ENCODE data around the gene ZNF575.

ZNF575 gene

GRCh38 chr19:43534816-43535761, 2.1 kb downstream of the ZNF575 start:
- ChIA-PET POLR2A (no interaction called here), CTCF (interaction anchor here (0.9 to 9.2 kb wide), 14 partner anchors 10 to 230 kb away, joined by 3 to 79 read pairs (median 4); partner anchors contain the start of genes IRGQ and ZNF576)
- DNase-seq (ENCODE audit: extremely low spot score) = peak; percentile 39
- TF ChIP-seq CTCF (IDR thresholded peaks at IDR 0.05; ENCODE audit: control extremely low read depth, extremely low read depth, low read depth, missing control alignments) = peak; percentile 62

- DNase-seq (ENCODE audit: extremely low spot score) = no peak
- ChIA-PET POLR2A (no interaction called here), CTCF (interaction anchor here (7.7 to 9.2 kb wide), 2 partner anchors 15 to 56 kb away, joined by 46 to 79 read pairs; partner anchors contain the start of genes IRGQ and ZNF576)
- no peak for TF ChIP-seq CTCF (IDR thresholded peaks at IDR 0.05; ENCODE audit: control extremely low read depth, extremely low read depth, low read depth, missing control alignments)
Observed at GRCh38 chr19:43538922-43539321, 5.9 kb downstream of the ZNF575 start.

- TF ChIP-seq CTCF (IDR thresholded peaks at IDR 0.05; ENCODE audit: control extremely low read depth, extremely low read depth, low read depth, missing control alignments) = no peak
- CTCF ChIA-PET = no interaction called here
- POLR2A ChIA-PET = no interaction called here
- DNase-seq (ENCODE audit: extremely low spot score) = no peak
Observed at GRCh38 chr19:43540381-43540780, 7.4 kb downstream of the ZNF575 start.

GRCh38 chr19:43541920-43542650, 9.1 kb downstream of the ZNF575 start:
- no peak for TF ChIP-seq CTCF (IDR thresholded peaks at IDR 0.05; ENCODE audit: control extremely low read depth, extremely low read depth, low read depth, missing control alignments)
- DNase-seq (ENCODE audit: extremely low spot score) = no peak
- CTCF ChIA-PET = interaction anchor here (1.4 kb wide), 1 partner anchor 95 kb away, joined by 3 read pairs; no protein-coding TSS in a partner anchor
- POLR2A ChIA-PET = no interaction called here

GRCh38 chr19:43544077-43544476, 11.1 kb downstream of the ZNF575 start:
- no peak for TF ChIP-seq CTCF (IDR thresholded peaks at IDR 0.05; ENCODE audit: control extremely low read depth, extremely low read depth, low read depth, missing control alignments)
- DNase-seq (ENCODE audit: extremely low spot score) = no peak
- ChIA-PET CTCF (interaction anchor here (1.0 to 3.9 kb wide), 4 partner anchors 8 to 51 kb away, joined by 3 to 18 read pairs (median 4); no protein-coding TSS in a partner anchor), POLR2A (no interaction called here)

GRCh38 chr19:43545276-43545675, 12.3 kb downstream of the ZNF575 start:
- no peak for TF ChIP-seq CTCF (IDR thresholded peaks at IDR 0.05; ENCODE audit: control extremely low read depth, extremely low read depth, low read depth, missing control alignments)
- ChIA-PET POLR2A (no interaction called here), CTCF (interaction anchor here (1.2 to 3.9 kb wide), 4 partner anchors 9 to 98 kb away, joined by 4 to 18 read pairs (median 4); partner anchors contain the start of gene ZNF575)
- DNase-seq (ENCODE audit: extremely low spot score) = no peak

Data from GM10248 (cell line).